LNCaP clone FGC (cell line): Measurements from ENCODE around the gene BIRC5.

Source experiments
- DNase-seq: peaks from one replicate; pipeline ENCODE4 v3.0.0-alpha.2; 2011; ENCODE audit warnings: low read depth
- H3K4me3 ChIP-seq: 2 replicates; pipeline ENCODE4 v1.5.1; 2011; ENCODE audit warnings: mild to moderate bottlenecking, low read depth, low read length, control low read depth
- TF ChIP-seq, protein P1 (sequence below): IDR thresholded peaks from 2 replicates; pipeline ENCODE4 v1.5.1; 2012; ENCODE audit warnings: mild to moderate bottlenecking; ENCODE audit not compliant: control insufficient read depth, insufficient read depth; ENCODE audit errors: extremely low read depth

The BIRC5 gene

GRCh38 chr17:78214016-78214705, at the start of gene BIRC5:
TSS of gene BIRC5 (plus strand) at chr17:78214253. CDS start at chr17:78214317, 64 bp downstream.
- DNase-seq, result peak; percentile 25
- H3K4me3 ChIP-seq, result peak within 1 kb of the TSS; percentile 83
- TF ChIP-seq, protein P1, sequence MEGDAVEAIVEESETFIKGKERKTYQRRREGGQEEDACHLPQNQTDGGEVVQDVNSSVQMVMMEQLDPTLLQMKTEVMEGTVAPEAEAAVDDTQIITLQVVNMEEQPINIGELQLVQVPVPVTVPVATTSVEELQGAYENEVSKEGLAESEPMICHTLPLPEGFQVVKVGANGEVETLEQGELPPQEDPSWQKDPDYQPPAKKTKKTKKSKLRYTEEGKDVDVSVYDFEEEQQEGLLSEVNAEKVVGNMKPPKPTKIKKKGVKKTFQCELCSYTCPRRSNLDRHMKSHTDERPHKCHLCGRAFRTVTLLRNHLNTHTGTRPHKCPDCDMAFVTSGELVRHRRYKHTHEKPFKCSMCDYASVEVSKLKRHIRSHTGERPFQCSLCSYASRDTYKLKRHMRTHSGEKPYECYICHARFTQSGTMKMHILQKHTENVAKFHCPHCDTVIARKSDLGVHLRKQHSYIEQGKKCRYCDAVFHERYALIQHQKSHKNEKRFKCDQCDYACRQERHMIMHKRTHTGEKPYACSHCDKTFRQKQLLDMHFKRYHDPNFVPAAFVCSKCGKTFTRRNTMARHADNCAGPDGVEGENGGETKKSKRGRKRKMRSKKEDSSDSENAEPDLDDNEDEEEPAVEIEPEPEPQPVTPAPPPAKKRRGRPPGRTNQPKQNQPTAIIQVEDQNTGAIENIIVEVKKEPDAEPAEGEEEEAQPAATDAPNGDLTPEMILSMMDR, result no peak

GRCh38 chr17:78164748-78165607, 49.1 kb upstream of the BIRC5 start:
- DNase-seq, result no peak
- TF ChIP-seq, protein P1, result no peak

DNA sequence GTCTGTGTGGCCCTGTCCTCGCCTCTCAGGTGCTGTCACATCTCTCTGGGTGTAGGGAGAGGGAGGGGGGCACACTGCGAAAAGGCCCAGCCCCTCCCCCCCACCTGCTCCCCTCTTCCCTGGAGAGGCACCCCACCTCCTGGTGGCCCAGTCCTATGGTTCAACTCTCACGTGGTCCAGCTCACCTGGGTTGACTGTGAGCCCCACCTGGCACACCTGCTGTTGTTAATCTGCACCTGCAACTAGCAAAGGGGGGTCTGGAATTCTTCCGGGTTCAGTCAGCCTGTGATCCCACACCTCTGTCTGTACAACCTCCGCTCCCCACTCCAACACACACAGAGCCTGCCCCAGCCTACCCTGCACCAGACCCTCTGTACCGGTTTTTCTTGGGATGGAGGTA, 47.6 kb upstream of the BIRC5 start:
- DNase-seq, result no peak
- no peak overlapping the region for H3K4me3 ChIP-seq
- TF ChIP-seq, protein P1, result no peak

More at GRCh38 chr17:78164748-78165607, 49.1 kb upstream of the BIRC5 start:
- H3K4me3 ChIP-seq, result no peak overlapping the region

DNA sequence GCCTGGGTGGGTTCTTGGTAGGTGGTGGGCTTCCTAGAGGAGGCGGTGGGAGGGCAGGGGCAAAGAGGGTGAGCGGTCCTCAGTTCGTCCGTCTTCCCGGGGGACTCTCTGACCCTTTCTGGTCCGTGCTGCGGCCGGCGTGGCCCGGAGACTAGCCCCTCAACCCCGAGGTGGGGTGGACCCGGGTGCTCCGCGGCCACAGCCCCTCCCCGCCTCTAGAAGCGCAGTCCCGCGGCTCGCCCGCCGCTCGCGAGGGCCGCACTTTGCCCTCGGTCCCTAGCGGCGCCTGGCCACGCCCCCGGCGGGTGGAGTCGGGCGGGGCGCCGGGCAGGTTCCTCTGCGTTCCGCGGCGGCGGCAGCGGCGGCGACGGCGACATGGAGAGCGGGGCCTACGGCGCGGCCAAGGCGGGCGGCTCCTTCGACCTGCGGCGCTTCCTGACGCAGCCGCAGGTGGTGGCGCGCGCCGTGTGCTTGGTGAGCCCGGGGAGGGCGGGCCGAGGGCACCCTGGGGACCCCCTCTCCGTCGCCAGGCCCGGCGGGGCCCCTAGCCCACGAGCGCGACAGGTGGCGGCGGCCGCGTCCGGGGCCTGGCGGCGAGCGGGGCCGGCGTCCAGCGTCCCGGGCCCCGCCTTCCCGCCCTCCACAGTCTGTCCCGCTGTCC, 45.7 kb upstream of the BIRC5 start, which contains the start of gene SYNGR2:
Gene SYNGR2, plus strand, starts transcription at position 340 of the 661 bp plus-strand sequence. Its CDS starts 36 bp downstream, at position 376.
- TF ChIP-seq, protein P1, result 0 out of 2 replicates have a peak, but pooled peaks have one; percentile 6
- peak within 1 kb of the TSS; percentile 80 for H3K4me3 ChIP-seq
- peak; percentile 30 for DNase-seq

DNA sequence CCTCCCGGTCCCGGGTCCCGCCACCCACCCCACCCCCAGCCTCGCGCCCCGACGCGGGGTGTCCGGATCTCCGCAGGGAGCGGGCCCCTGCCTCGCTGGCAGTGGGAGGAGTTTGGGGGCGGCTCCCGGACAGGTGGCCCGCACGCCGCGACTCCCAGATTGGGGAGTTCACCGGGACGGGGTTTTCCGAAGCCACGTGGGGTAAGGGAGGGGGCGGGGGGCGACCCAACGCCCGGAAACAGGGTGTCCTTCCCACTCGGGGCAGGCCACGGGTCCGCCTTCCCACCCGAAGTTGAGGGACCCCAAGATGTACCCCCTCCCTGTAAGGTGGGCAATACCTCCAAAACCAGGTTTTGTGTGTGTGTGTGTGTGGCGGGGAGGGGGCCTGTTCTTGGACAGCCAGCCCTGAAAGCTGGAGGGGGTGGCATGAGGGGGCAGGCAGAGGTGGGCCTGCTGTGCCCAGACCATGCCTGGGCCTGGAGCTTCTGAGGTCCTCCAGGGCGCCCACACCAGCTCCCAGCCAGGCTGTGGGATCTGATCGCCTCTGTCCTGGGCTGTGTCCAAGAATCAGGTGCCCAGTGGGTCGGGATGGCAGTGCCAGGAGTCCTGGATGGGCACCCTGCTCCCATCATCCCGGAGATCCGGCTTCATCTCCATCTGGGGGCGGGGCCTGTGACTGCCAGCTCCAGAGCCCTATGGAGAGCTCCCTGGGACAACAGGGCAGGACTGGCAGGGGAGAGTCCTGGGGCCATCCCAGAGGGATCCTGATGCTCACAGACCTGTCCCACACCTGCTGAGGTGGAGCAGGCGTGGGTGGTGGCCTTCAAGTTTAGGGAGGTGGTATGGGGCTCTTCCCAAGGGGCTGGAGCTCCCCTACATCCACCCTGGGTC, 44.9 kb upstream of the BIRC5 start:
- peak; percentile 68 for DNase-seq
- H3K4me3 ChIP-seq, result peak overlapping the region; percentile 80
- TF ChIP-seq, protein P1, result no peak
